D721Med (cell line): ENCODE results near the gene CDCA4.
A peak's percentile ranks its signal among the peaks of the same experiment; 100 is the strongest.

Source experiments
- DNase-seq: peaks from one replicate; pipeline ENCODE4 v3.0.0; 2011; ENCODE audit warnings: low spot score; ENCODE audit not compliant: insufficient read length
- FAIRE-seq: peaks from 2 replicates; lab custom pipeline; 2011; peaks lifted over from hg19 to GRCh38; lab: Jason Lieb, UNC
- TF ChIP-seq, protein P1 (sequence below): IDR thresholded peaks from 2 replicates; pipeline ENCODE4 v1.5.1; 2012; ENCODE audit warnings: mild to moderate bottlenecking, control low read depth; ENCODE audit not compliant: insufficient read depth; ENCODE audit errors: missing control alignments

Gene CDCA4

GRCh38 chr14:105049753-105050550 lies 29.1 kb upstream of the CDCA4 start:
- FAIRE-seq = no peak
- TF ChIP-seq, protein P1, sequence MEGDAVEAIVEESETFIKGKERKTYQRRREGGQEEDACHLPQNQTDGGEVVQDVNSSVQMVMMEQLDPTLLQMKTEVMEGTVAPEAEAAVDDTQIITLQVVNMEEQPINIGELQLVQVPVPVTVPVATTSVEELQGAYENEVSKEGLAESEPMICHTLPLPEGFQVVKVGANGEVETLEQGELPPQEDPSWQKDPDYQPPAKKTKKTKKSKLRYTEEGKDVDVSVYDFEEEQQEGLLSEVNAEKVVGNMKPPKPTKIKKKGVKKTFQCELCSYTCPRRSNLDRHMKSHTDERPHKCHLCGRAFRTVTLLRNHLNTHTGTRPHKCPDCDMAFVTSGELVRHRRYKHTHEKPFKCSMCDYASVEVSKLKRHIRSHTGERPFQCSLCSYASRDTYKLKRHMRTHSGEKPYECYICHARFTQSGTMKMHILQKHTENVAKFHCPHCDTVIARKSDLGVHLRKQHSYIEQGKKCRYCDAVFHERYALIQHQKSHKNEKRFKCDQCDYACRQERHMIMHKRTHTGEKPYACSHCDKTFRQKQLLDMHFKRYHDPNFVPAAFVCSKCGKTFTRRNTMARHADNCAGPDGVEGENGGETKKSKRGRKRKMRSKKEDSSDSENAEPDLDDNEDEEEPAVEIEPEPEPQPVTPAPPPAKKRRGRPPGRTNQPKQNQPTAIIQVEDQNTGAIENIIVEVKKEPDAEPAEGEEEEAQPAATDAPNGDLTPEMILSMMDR = no peak
- peak; percentile 7 for DNase-seq

- FAIRE-seq = no peak
- TF ChIP-seq, protein P1 = no peak
- no peak for DNase-seq
Measured at GRCh38 chr14:105047283-105048016, 26.6 kb upstream of the CDCA4 start.

DNA sequence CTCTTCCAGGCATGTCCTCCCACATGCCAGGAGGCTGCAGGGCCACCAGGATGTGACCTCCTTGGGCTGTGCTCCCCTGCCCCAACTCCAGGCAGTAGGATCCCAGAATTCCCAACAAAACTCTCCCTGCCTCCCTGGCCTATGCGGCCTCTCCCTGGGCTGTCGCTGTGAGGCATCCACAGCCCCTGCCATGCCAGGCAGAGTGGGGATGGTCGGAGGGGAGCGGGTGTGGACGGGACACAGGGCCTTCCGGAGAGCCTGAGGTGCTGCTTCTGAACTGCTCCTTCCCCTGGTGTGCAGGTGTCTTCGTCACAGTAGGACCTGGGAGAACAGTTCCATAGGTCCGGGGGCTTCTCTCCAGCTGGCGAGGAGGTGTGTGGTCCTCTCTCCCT lies 26.0 kb upstream of the CDCA4 start:
- FAIRE-seq = no peak

GRCh38 chr14:105045710-105046326 lies 24.9 kb upstream of the CDCA4 start:
- TF ChIP-seq, protein P1 = peak; percentile 98
- no peak for FAIRE-seq
- DNase-seq = peak; percentile 95

More for the DNA sequence above, 26.0 kb upstream of the CDCA4 start:
- DNase-seq = no peak
- TF ChIP-seq, protein P1 = no peak

- no peak for FAIRE-seq
- TF ChIP-seq, protein P1 = no peak
- no peak for DNase-seq
Measured at GRCh38 chr14:105043641-105044040, 22.8 kb upstream of the CDCA4 start.

DNA sequence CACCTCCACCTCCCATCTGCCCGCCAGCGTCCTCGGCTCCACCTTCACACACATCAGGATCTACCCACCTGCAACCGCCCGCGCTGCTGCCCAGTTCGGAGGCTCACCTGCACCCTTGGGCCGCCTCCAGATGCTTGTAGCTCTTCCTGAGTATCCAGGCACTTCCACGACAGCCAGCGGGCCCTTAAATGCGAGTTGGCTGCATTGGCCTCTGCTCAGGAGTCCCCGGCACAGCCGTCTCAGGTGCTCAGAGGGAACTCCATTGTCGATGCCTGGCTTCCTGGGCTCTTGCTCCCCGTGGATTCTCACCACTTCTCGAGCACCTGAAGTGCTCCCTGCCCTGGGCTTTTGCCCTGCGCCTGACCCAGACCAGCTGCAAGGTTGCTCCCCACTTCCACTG lies 21.9 kb upstream of the CDCA4 start:
- no peak for DNase-seq
- FAIRE-seq = no peak

More for the DNA sequence above, 21.9 kb upstream of the CDCA4 start:
- TF ChIP-seq, protein P1 = no peak
